ENCODE results near the gene LRRN1. TPM values are rescaled to one million over a fixed set of nuclear protein-coding genes. Genes with fewer than 3 reads are reported as not detected.
"Not testable (repeated sequence)": the region's sequence is repeated elsewhere in the genome, so short reads cannot be mapped to it uniquely, and the experiment has no call there.

Gene LRRN1
- polyA plus RNA-seq, 3 donors: 0.08 TPM; not detected in 2

DNA sequence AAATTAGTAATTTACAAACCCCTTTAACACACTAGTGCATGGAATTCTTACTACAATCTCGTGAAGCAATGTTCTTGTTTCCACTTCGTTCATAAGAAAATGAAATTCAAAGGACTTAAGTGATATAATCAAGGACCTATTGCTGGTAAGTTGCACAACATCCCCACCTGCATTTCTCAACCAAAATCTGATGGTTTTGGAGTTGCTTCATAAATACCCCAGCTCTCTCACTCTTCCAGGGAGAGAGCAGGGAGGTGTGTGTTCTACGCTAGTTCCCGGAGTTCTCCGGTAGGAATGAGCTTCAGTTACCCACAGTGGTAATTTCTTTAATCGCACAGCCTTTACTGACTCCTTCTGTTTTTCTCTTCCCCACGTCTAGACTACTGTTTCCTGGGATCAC is 81.8 kb downstream of the LRRN1 start:
- Histone ChIP-seq H3K4me3 (replicated peaks in 1 of 3; ENCODE audit: low read depth in 2 of 3, low read length in 3 of 3) (no peak overlapping the region), H4K20me1 (ENCODE audit: insufficient read depth, low read length) (no peaks in the 10 kb centered on the region), H3K36me3 (replicated peaks in 1 of 2; ENCODE audit: control insufficient read depth in 1 of 2, insufficient read depth in 2 of 2, low read length in 2 of 2) (no peaks in the 10 kb centered on the region), H3K4me1 (ENCODE audit: control insufficient read depth in 1 of 2, insufficient read depth in 2 of 2, low read length in 2 of 2) (no peaks in the 10 kb centered on the region), H3K9ac (ENCODE audit: insufficient read depth, low read length, poor library complexity, severe bottlenecking) (no peak overlapping the region), H3K27me3 (ENCODE audit: control insufficient read depth in 2 of 2, insufficient read depth in 2 of 2, low read length in 2 of 2) (no peaks in the 10 kb centered on the region), H3K4me2 (replicated peaks; ENCODE audit: extremely low read depth, low read length, poor library complexity, severe bottlenecking) (no peak overlapping the region), H2AFZ (ENCODE audit: insufficient read depth, low read depth, low read length, poor library complexity, severe bottlenecking) (no peak overlapping the region), H3K27ac (ENCODE audit: low read depth in 1 of 2, low read length in 2 of 2) (no peak overlapping the region), H3K9me3 (replicated peaks in 1 of 2; ENCODE audit: control insufficient read depth in 1 of 2, insufficient read depth in 1 of 2, low read length in 2 of 2) (no peaks in the 10 kb centered on the region), H3K79me2 (ENCODE audit: insufficient read depth, low read length) (no peaks in the 10 kb centered on the region)
- intact Hi-C loops (cut with micrococcal nuclease): no loop called here
- peaks cover 0 to 5% (median 1%) of the 10 kb centered on the region in 7 donors for H3K9me3 Mint-ChIP-seq
- TF ChIP-seq CTCF (IDR thresholded peaks at IDR 0.05): no peak
- WGBS (ENCODE audit: insufficient coverage): no CpG with 5 or more reads among the region's 7 CpGs
- H3K27me3 Mint-ChIP-seq (ENCODE audit: low read depth in 3 of 3): peaks cover 0 to 1% (median 0%) of the 10 kb centered on the region in 3 donors
- H3K4me3 Mint-ChIP-seq: no peak overlapping the region
- DNase-seq: no peak
- no peaks in the 10 kb centered on the region for H3K4me1 Mint-ChIP-seq
- no peak overlapping the region for H3K27ac Mint-ChIP-seq
- H3K36me3 Mint-ChIP-seq: no peaks in the 10 kb centered on the region

DNA sequence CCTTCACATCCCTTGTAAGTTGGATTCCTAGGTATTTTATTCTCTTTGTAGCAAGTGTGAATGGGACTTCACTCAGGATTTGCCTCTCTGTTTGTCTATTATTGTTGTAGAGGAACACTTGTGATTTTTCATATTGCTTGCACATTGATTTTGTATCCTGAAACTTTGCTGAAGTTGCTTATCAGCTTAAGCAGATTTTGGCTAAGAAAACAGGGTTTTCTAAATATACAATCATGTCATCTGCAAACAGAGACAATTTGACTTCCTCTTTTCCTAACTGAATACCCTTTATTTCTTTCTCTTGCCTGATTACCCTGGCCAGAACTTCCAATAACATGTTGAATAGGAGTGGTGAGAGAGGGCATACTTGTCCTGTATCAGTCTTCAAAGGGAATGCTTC is 88.1 kb downstream of the LRRN1 start:
- H3K9ac ChIP-seq (ENCODE audit: insufficient read depth, low read length, poor library complexity, severe bottlenecking); H3K4me1 Mint-ChIP-seq; H3K27me3 Mint-ChIP-seq (ENCODE audit: low read depth in 3 of 3); H3K27ac ChIP-seq (ENCODE audit: low read depth in 1 of 2, low read length in 2 of 2); H3K36me3 ChIP-seq (replicated peaks in 1 of 2; ENCODE audit: control insufficient read depth in 1 of 2, insufficient read depth in 2 of 2, low read length in 2 of 2); H3K4me3 Mint-ChIP-seq; intact Hi-C loops (cut with micrococcal nuclease); H3K4me1 ChIP-seq (ENCODE audit: control insufficient read depth in 1 of 2, insufficient read depth in 2 of 2, low read length in 2 of 2); DNase-seq; H3K27me3 ChIP-seq (ENCODE audit: control insufficient read depth in 2 of 2, insufficient read depth in 2 of 2, low read length in 2 of 2); H3K27ac Mint-ChIP-seq; H4K20me1 ChIP-seq (ENCODE audit: insufficient read depth, low read length); H3K4me2 ChIP-seq (replicated peaks; ENCODE audit: extremely low read depth, low read length, poor library complexity, severe bottlenecking); H3K4me3 ChIP-seq (replicated peaks in 1 of 3; ENCODE audit: low read depth in 2 of 3, low read length in 3 of 3); H3K79me2 ChIP-seq (ENCODE audit: insufficient read depth, low read length); H2AFZ ChIP-seq (ENCODE audit: insufficient read depth, low read depth, low read length, poor library complexity, severe bottlenecking); H3K36me3 Mint-ChIP-seq: not testable (repeated sequence)
- peaks cover 6 to 32% (median 16%) of the 10 kb centered on the region in 7 donors for H3K9me3 Mint-ChIP-seq
- H3K9me3 ChIP-seq (replicated peaks in 1 of 2; ENCODE audit: control insufficient read depth in 1 of 2, insufficient read depth in 1 of 2, low read length in 2 of 2): peaks cover 4 to 14% of the 10 kb centered on the region in 2 donors
